ENCODE measurements around the gene BLM.

The BLM gene

GRCh38 chr15:90808517-90809235, 91.5 kb downstream of the BLM start:
- TF ChIP-seq CTCF (IDR thresholded peaks at IDR 0.05; ENCODE audit: borderline replicate concordance, insufficient read depth, low read depth, low read length) = no peak
- no peak overlapping the region for H3K4me3 ChIP-seq (ENCODE audit: low read depth, low read length)

GRCh38 chr15:90809536-90809935, 92.4 kb downstream of the BLM start:
- TF ChIP-seq CTCF (IDR thresholded peaks at IDR 0.05; ENCODE audit: borderline replicate concordance, insufficient read depth, low read depth, low read length) = no peak
- no peak overlapping the region for H3K4me3 ChIP-seq (ENCODE audit: low read depth, low read length)

GRCh38 chr15:90810354-90810753, 93.2 kb downstream of the BLM start:
- no peak overlapping the region for H3K4me3 ChIP-seq (ENCODE audit: low read depth, low read length)
- no peak for TF ChIP-seq CTCF (IDR thresholded peaks at IDR 0.05; ENCODE audit: borderline replicate concordance, insufficient read depth, low read depth, low read length)

- TF ChIP-seq CTCF (IDR thresholded peaks at IDR 0.05; ENCODE audit: borderline replicate concordance, insufficient read depth, low read depth, low read length) = no peak
These were observed 95.2 kb downstream of the BLM start for GRCh38 chr15:90812171-90812957.

GRCh38 chr15:90812958-90813265, 95.8 kb downstream of the BLM start:
- H3K4me3 ChIP-seq (ENCODE audit: low read depth, low read length) = no peak overlapping the region

More at GRCh38 chr15:90812171-90812957, 95.2 kb downstream of the BLM start:
- H3K4me3 ChIP-seq (ENCODE audit: low read depth, low read length) = no peak overlapping the region

GRCh38 chr15:90813796-90814190, 96.6 kb downstream of the BLM start:
- no peak overlapping the region for H3K4me3 ChIP-seq (ENCODE audit: low read depth, low read length)
- TF ChIP-seq CTCF (IDR thresholded peaks at IDR 0.05; ENCODE audit: borderline replicate concordance, insufficient read depth, low read depth, low read length) = no peak

More at GRCh38 chr15:90812958-90813265, 95.8 kb downstream of the BLM start:
- TF ChIP-seq CTCF (IDR thresholded peaks at IDR 0.05; ENCODE audit: borderline replicate concordance, insufficient read depth, low read depth, low read length) = no peak

Measured in GM12875 (cell line).